HepG2 (cell line): ENCODE results near the gene HAT1. TPM values are rescaled to one million over a fixed set of nuclear protein-coding genes. Genes with fewer than 3 reads are reported as not detected.

Experiments
- ARNT ChIP-seq: fragments of 450-650 bp; IDR thresholded peaks from 2 replicates; pipeline ENCODE4 v1.6.1; 2017
- ATF6 ChIP-seq: sonication (generic); formaldehyde crosslinking; conservative IDR thresholded peaks from 2 replicates; pipeline ENCODE4 v1.4.0; 2020; ENCODE audit warnings: missing genetic modification reagents
- E2F1 ChIP-seq: sonication (generic); formaldehyde crosslinking; IDR thresholded peaks from 2 replicates; pipeline ENCODE4 v1.5.0; 2020; ENCODE audit warnings: missing genetic modification reagents
- EZH2 ChIP-seq: conservative IDR thresholded peaks from 2 replicates; pipeline ENCODE4 v1.6.1; 2012; ENCODE audit warnings: mild to moderate bottlenecking, low read depth, low read length, moderate library complexity
- FOSL2 ChIP-seq: sonication (generic); formaldehyde crosslinking; IDR thresholded peaks from 2 replicates; pipeline ENCODE4 v1.4.0; 2020; ENCODE audit warnings: missing genetic modification reagents
- HDAC2 ChIP-seq: sonication (generic); formaldehyde crosslinking; IDR thresholded peaks from 2 replicates; pipeline ENCODE4 v1.4.0; 2020; ENCODE audit warnings: missing genetic modification reagents
- HNF4G ChIP-seq, 2 experiments: sonication (generic) in 1 of 2; formaldehyde crosslinking in 1 of 2; IDR thresholded peaks; 2 replicates each; pipeline versions ENCODE4 v1.4.0 to v1.6.1; 2011 to 2020; ENCODE audit warnings: borderline replicate concordance in 2 of 2, low read depth in 2 of 2, mild to moderate bottlenecking in 2 of 2, low read length in 1 of 2, missing genetic modification reagents in 1 of 2, moderate library complexity in 1 of 2
- HNRNPK ChIP-seq: fragments of 200-400 bp; formaldehyde crosslinking; IDR thresholded peaks from 2 replicates; pipeline ENCODE4 v1.6.1; 2018; ENCODE audit warnings: low read length, low read depth, moderate library complexity, mild to moderate bottlenecking; ENCODE audit not compliant: poor library complexity, severe bottlenecking
- RXRA ChIP-seq: sonication (generic); formaldehyde crosslinking; IDR thresholded peaks from 2 replicates; pipeline ENCODE4 v1.5.1; 2020; ENCODE audit warnings: missing genetic modification reagents
- SIN3A ChIP-seq: IDR thresholded peaks from 2 replicates; pipeline ENCODE4 v1.6.1; 2011; ENCODE audit warnings: low read depth, mild to moderate bottlenecking, control low read depth, low read length, borderline replicate concordance
- SP4 ChIP-seq: sonication (generic); formaldehyde crosslinking; IDR thresholded peaks from 2 replicates; pipeline ENCODE4 v1.8.1; 2023; ENCODE audit warnings: mild to moderate bottlenecking, missing genetic modification reagents
- ZKSCAN8 ChIP-seq: IDR thresholded peaks from 2 replicates; pipeline ENCODE4 v1.6.1; 2016; ENCODE audit warnings: borderline replicate concordance, missing genetic modification reagents, missing compliant biosample characterization
- ZNF142 ChIP-seq: sonication (generic); formaldehyde crosslinking; IDR thresholded peaks from 2 replicates; pipeline ENCODE4 v1.4.0; 2020; ENCODE audit warnings: missing genetic modification reagents
- ZNF354B ChIP-seq: sonication (generic); formaldehyde crosslinking; IDR thresholded peaks from 2 replicates; pipeline ENCODE4 v1.8.0; 2022; ENCODE audit warnings: mild to moderate bottlenecking, missing genetic modification reagents
- ZNF562 ChIP-seq: sonication (generic); formaldehyde crosslinking; IDR thresholded peaks from 2 replicates; pipeline ENCODE4 v1.8.0; 2022; ENCODE audit warnings: missing genetic modification reagents, borderline replicate concordance
- ZNF577 ChIP-seq: sonication (generic); formaldehyde crosslinking; IDR thresholded peaks from 2 replicates; pipeline ENCODE4 v1.4.0; 2020; ENCODE audit warnings: mild to moderate bottlenecking, low read depth, missing genetic modification reagents, borderline replicate concordance
- polyA plus RNA-seq, 8 experiments: library from polyadenylated mRNA; depleted of rRNA in 3 of 8; stranded (reverse) in 7 of 8; unstranded in 1 of 8; fragments of >200 nt; fragmentation: Illumina TruSeq in 4 of 8; extraction: Trizol in 4 of 8; gene quantifications; 2 replicates each; pipeline versions ENCODE4 v1.2.1 to v1.2.3, GENCODE V29; 2011 to 2016; ENCODE audit warnings: low read depth in 4 of 8, missing spikeins in 1 of 8, mixed read lengths in 1 of 8; ENCODE audit not compliant: insufficient read depth in 1 of 8
- total RNA-seq, 5 experiments: library from RNA; depleted of rRNA; stranded (reverse); fragments of >200 nt; fragmentation: Illumina TruSeq; extraction: Trizol; gene quantifications; 2 replicates each; pipeline ENCODE4 v1.2.3, GENCODE V29; 2016; ENCODE audit warnings: low read depth in 1 of 5

Gene HAT1
- total and polyA plus RNA-seq, 2 of the 13 experiments (the other 11 are each of a cell fraction or from before 2014, with no cell fraction given): 45.4 to 119 TPM

- TF ChIP-seq ZNF142 (CRISPR knock-in tag): peak; percentile 77; the same call in 1 of the 2 replicates
- TF ChIP-seq ZNF354B: peak; percentile 52; the same call in 1 of the 2 replicates
- TF ChIP-seq RXRA (CRISPR knock-in tag): no peak
- TF ChIP-seq HNF4G (IDR thresholded peaks at IDR 0.05; ENCODE audit: borderline replicate concordance, low read depth, low read length): no peak; the same call in 1 of the 2 replicates
- TF ChIP-seq HNF4G (CRISPR knock-in tag; IDR thresholded peaks at IDR 0.05; ENCODE audit: borderline replicate concordance, low read depth): no peak
- TF ChIP-seq ARNT: no peak
- TF ChIP-seq HNRNPK: peak; percentile 75
- TF ChIP-seq EZH2: no peak
- no peak for TF ChIP-seq HDAC2
- TF ChIP-seq E2F1 (CRISPR knock-in tag): 0 out of 2 replicates have a peak, but pooled peaks have one; percentile 46
- no peak for TF ChIP-seq ZKSCAN8 (CRISPR knock-in tag)
- no peak; the same call in 1 of the 2 replicates for TF ChIP-seq FOSL2 (CRISPR knock-in tag)
- no peak for TF ChIP-seq ZNF562 (CRISPR knock-in tag)
- 0 out of 2 replicates have a peak, but pooled peaks have one; percentile 56 for TF ChIP-seq ZNF577 (CRISPR knock-in tag)
- TF ChIP-seq SP4 (CRISPR knock-in tag): peak; percentile 74
- peak; percentile 72; the same call in 1 of the 2 replicates for TF ChIP-seq SIN3A
- no peak for TF ChIP-seq ATF6 (CRISPR knock-in tag)
Observed at GRCh38 chr2:171893824-171894611, 28.2 kb upstream of the HAT1 start, which contains the start of gene SLC25A12 (continued).
